NCI-H2029 treated with DMSO at 0.1 percent for 48 hours (cell line): ENCODE data around the gene ABLIM1.

Experiments
- DNase-seq: peaks from one replicate; lab custom pipeline; 2025; lab: John Stamatoyannopoulos, UW

The ABLIM1 gene

GRCh38 chr10:114623155-114623554 is 34.9 kb downstream of the ABLIM1 start:
- DNase-seq, result no peak

GRCh38 chr10:114618722-114619121 is 39.4 kb downstream of the ABLIM1 start:
- no peak for DNase-seq

- no peak for DNase-seq
Observed at GRCh38 chr10:114616516-114616915, 41.6 kb downstream of the ABLIM1 start.

- DNase-seq, result no peak
Observed at GRCh38 chr10:114616103-114616502, 42.0 kb downstream of the ABLIM1 start.

GRCh38 chr10:114615600-114616007 is 42.5 kb downstream of the ABLIM1 start:
- DNase-seq, result no peak

- no peak for DNase-seq
Observed at GRCh38 chr10:114613237-114613979, 44.7 kb downstream of the ABLIM1 start.

GRCh38 chr10:114611617-114612016 is 46.5 kb downstream of the ABLIM1 start:
- no peak for DNase-seq

GRCh38 chr10:114609518-114610426 is 48.3 kb downstream of the ABLIM1 start:
- no peak for DNase-seq

- DNase-seq, result no peak
Observed at GRCh38 chr10:114607358-114607998, 50.6 kb downstream of the ABLIM1 start.

- no peak for DNase-seq
Observed at GRCh38 chr10:114605155-114605797, 52.8 kb downstream of the ABLIM1 start.

GRCh38 chr10:114604357-114605130 is 53.5 kb downstream of the ABLIM1 start:
- no peak for DNase-seq

GRCh38 chr10:114603948-114604347 is 54.1 kb downstream of the ABLIM1 start:
- DNase-seq, result no peak

- no peak for DNase-seq
Observed at GRCh38 chr10:114603303-114603702, 54.8 kb downstream of the ABLIM1 start.

- no peak for DNase-seq
Observed at GRCh38 chr10:114600057-114600456, 58.0 kb downstream of the ABLIM1 start.

GRCh38 chr10:114596793-114597192 is 61.3 kb downstream of the ABLIM1 start:
- no peak for DNase-seq

- DNase-seq, result no peak
Observed at GRCh38 chr10:114593816-114594468, 64.1 kb downstream of the ABLIM1 start.

- no peak for DNase-seq
Observed at GRCh38 chr10:114593240-114593792, 64.8 kb downstream of the ABLIM1 start.

- DNase-seq, result no peak
Observed at GRCh38 chr10:114590993-114591392, 67.1 kb downstream of the ABLIM1 start.

- DNase-seq, result no peak
Observed at GRCh38 chr10:114584419-114584818, 73.7 kb downstream of the ABLIM1 start.

- no peak for DNase-seq
Observed at GRCh38 chr10:114581071-114581470, 77.0 kb downstream of the ABLIM1 start.
